HL-60 (cell line): ENCODE measurements around the gene FKBP15.

Experiments
- GABPA ChIP-seq: IDR thresholded peaks from 2 replicates; pipeline ENCODE4 v1.6.1; 2012; ENCODE audit warnings: low read depth
- POLR2AphosphoS5 ChIP-seq: IDR thresholded peaks from 2 replicates; pipeline ENCODE4 v1.6.1; 2012; ENCODE audit warnings: low read depth
- SPI1 ChIP-seq: IDR thresholded peaks from 2 replicates; pipeline ENCODE4 v1.6.1; 2012; ENCODE audit warnings: low read depth, mild to moderate bottlenecking, borderline replicate concordance
- TF ChIP-seq, protein P1 (sequence below): IDR thresholded peaks from one replicate; pipeline ENCODE4 v1.5.1; 2011; ENCODE audit warnings: low read length, control low read depth, inconsistent platforms; ENCODE audit not compliant: insufficient read depth
- TF ChIP-seq, protein P2 (sequence below): IDR thresholded peaks from 2 replicates; pipeline ENCODE4 v1.6.1; 2012; ENCODE audit warnings: low read depth; ENCODE audit not compliant: insufficient replicate concordance

- TF ChIP-seq GABPA (no peak), POLR2AphosphoS5 (no peak), SPI1 (no peak)
- TF ChIP-seq, protein P1, sequence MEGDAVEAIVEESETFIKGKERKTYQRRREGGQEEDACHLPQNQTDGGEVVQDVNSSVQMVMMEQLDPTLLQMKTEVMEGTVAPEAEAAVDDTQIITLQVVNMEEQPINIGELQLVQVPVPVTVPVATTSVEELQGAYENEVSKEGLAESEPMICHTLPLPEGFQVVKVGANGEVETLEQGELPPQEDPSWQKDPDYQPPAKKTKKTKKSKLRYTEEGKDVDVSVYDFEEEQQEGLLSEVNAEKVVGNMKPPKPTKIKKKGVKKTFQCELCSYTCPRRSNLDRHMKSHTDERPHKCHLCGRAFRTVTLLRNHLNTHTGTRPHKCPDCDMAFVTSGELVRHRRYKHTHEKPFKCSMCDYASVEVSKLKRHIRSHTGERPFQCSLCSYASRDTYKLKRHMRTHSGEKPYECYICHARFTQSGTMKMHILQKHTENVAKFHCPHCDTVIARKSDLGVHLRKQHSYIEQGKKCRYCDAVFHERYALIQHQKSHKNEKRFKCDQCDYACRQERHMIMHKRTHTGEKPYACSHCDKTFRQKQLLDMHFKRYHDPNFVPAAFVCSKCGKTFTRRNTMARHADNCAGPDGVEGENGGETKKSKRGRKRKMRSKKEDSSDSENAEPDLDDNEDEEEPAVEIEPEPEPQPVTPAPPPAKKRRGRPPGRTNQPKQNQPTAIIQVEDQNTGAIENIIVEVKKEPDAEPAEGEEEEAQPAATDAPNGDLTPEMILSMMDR = no peak
- TF ChIP-seq, protein P2, sequence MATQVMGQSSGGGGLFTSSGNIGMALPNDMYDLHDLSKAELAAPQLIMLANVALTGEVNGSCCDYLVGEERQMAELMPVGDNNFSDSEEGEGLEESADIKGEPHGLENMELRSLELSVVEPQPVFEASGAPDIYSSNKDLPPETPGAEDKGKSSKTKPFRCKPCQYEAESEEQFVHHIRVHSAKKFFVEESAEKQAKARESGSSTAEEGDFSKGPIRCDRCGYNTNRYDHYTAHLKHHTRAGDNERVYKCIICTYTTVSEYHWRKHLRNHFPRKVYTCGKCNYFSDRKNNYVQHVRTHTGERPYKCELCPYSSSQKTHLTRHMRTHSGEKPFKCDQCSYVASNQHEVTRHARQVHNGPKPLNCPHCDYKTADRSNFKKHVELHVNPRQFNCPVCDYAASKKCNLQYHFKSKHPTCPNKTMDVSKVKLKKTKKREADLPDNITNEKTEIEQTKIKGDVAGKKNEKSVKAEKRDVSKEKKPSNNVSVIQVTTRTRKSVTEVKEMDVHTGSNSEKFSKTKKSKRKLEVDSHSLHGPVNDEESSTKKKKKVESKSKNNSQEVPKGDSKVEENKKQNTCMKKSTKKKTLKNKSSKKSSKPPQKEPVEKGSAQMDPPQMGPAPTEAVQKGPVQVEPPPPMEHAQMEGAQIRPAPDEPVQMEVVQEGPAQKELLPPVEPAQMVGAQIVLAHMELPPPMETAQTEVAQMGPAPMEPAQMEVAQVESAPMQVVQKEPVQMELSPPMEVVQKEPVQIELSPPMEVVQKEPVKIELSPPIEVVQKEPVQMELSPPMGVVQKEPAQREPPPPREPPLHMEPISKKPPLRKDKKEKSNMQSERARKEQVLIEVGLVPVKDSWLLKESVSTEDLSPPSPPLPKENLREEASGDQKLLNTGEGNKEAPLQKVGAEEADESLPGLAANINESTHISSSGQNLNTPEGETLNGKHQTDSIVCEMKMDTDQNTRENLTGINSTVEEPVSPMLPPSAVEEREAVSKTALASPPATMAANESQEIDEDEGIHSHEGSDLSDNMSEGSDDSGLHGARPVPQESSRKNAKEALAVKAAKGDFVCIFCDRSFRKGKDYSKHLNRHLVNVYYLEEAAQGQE = no peak
These were observed 25.9 kb upstream of the FKBP15 start for GRCh38 chr9:113246928-113247327.
